Mucosa of gallbladder (tissue), 1 donor: Measurements from ENCODE around the gene GNG12. TPM values are rescaled to one million over a fixed set of nuclear protein-coding genes. Genes with fewer than 3 reads are reported as not detected.

Experiments used
- DNase-seq: peaks from one replicate; pipeline ENCODE4 v3.0.0-alpha.2; 2020; ENCODE audit warnings: low spot score
- total RNA-seq: library from RNA; stranded (reverse); gene quantifications from one replicate; pipeline ENCODE4 v1.2.1, GENCODE V29; 2021
- donor health status: DM: no; HTN: no; CAD: no.

Gene GNG12
- total RNA-seq, 1 donor from 2014 or later, result 89.9 TPM

DNA sequence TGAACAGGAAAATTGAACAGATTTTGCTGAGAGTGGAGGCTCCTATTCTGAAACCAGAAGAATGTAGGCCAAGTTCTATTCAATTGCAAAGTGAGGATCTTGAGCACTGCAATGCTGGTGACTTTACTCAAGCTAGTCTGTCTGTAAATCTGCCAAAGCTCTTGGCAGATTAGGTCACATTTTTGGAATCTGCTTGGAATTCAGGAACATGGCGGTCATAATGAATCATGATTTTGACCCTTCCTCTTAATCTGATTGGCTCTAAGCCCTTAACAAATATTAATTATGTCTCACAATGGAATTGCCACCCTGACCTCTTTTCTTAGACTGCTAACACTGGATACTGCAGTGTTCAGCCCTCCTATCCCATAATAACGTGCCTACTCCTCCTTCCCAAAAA, 7.2 kb upstream of the GNG12 start:
- peak; percentile 28 for DNase-seq

DNA sequence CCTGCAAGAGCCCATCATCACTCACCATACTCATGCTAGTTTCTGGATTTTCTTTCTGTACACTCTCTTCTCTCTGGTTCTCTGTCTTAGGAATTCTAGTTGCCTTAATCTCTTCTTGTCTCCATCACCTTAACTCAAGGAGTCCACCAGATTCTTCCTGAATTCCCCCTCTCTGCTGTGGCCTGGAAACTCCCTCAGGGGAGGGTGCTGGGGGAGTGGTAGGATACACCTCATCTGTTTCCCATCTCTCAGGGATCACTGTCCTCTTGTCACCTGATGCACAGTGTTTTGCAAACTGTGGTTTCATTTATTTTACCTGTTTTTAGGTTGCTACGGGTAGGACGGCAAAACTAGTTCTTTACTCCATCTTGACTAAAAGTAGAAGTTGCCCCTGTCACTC, 6.6 kb upstream of the GNG12 start:
- no peak for DNase-seq

DNA sequence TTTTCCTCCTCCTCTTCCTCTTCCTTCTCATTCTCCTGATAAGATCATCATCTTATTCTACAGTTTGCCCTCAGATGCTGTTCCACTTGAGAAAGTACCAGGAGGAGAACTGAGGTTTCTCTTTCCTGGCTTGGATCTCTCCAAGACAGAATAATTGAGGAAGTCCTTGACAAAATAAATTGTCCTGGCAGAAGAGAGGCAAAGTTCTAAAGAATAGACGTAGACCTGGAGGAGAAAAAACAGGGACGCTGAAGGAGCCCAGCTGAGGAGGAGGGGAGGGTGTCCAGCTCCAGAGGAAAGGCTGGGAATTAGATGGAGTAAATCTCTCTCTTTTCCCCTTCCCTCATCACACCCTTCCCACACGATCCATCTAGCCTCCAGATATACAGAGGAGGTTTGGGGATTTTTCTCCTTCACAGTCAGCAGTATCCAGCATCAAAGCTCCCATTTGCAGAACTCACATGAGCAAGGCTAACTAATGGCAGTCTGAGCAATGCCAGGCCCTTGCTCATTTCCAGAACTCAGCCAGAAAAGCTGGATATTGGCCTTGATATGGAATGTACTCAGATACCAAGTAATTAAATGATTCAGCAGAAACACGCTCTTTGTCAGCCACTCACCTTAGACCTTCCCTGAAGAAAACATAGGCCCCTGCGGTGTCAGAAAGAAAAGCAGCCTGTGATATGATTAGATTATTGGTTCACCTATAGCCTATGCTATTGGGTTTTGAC, 5.1 kb upstream of the GNG12 start:
- DNase-seq, result no peak

DNA sequence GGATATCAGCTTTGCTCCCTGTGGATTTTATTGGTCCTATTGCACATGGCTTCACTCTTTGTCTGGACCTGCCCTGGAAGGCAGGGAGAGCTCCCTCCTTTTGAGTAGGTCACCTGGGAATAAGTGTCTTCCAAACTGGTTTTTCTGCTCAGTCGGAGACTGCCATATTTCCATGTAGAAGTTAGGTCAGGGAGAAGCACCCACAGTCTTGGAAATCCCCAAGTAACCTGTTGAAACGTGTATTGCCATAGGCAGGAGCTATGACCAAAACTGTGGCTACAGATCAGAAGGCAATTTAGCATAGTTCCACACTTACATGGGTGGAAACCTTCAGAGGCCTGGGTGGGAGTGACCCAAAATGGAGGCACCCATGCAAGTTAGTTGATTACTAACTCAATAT, 3.5 kb upstream of the GNG12 start:
- no peak for DNase-seq

DNA sequence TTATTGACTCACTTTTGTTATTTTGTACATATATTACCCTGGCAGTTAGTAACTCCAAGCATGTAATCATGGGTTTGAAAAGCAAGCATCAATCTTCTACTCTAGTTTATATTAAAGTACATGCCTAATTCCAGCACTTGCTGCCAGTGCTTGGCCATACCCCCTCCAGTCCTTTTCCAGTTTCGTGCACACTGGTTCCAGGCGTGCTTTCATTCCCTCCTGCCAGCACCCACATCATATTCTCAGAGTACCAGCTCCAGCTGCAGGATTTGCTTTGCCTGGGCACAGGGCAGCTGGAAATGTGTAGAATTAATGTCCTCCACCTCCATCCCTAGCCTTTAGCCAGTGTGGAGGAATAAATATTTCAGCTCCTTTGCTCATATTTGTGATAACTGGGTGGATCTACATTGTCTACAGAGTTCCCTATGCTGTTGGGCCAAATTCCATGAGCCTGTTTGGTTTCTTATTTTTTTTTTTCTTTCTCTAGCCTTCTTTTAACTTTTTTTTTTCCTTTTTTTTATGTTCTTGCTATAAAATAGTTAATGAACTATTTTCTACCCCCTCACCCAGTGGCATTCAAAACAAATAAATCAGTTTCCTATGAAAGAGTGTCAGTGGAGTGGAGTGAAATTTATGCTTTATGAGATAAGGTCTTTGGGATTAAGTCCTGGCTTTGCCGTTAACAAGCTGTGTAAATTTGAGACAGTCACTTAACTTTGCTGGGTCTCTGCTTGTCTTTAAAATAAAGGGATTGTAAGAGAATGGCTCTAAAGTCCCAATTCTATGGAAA, 2.6 kb upstream of the GNG12 start:
- no peak for DNase-seq

DNA sequence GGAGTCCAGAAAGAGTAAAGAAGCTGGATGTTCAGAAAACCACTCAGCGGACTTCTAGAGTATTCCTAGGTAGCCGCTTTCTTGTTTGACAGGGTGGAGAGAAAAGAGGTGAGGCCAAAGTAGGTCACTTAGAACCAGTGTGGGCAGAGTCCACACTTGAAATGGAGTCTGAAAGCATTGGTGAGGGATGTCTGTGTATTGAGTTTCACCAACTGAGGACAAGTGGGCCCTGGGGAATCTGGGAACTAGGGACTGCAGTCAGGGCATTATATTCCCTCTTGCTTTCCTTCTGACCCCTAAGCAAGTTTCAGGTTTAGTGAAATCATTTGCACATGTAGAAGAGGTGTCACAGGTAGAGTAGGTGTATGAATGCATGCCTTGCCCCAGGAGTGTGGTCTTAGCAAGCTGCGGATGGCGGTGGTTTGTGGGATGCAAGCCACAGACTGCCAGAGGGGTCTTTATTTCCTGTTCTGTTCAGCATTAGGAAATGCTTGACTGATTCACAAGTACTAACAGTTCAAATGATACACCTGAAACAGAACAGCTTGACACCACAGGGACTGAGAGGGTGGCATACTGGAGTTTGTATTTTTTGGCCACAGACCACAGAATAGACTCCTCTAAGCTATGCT, 1.1 kb upstream of the GNG12 start:
- DNase-seq, result no peak

DNA sequence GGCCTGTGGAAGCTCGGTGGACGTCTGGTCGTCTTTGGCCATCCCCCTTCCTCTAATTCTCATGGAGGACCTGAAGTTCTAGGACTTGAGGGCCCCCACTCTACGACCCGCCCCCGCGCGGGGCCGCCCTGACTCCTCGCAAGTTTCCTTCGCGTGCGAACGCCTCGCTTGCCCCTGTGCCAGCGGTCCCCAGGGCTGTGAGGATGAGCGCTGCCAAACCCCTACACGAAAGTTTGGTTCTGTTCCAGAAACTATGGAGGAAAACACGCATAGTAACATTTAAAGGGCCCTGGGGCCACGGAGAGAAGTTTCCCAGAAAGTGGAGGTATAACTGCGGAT, 304 bp upstream of the GNG12 start:
- DNase-seq, result no peak

DNA sequence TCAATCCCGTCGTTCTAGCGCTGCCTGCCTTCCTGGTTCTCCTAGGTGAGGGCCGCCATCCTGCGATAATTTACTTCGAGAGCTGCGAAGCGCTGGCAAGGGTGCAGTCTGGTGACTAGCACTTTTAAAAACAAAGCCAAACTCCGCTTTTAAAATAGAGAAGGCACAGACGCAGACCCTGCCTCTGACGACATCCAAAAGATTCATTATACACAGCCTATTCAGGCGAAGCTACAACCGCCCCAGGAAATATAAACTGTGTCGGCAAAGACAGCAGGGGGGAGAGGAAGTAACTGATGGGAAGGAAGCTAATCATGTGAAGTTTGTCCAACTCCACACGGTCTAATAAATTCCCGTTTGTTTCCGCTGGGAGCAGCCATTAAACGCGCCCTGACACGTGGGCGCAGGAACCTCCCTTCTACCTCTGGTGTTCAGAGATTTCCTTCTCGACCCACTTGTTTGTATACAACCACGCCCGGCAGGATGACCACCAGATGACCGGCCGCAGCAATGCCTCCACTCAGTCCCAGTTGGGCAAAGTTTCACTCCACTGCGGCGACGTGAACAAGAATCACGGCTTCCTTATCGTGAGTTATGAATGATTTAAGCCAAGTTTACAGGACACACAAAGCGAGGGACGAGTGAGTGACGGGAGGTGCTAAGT, 1.3 kb downstream of the GNG12 start:
- peak; percentile 58 for DNase-seq

DNA sequence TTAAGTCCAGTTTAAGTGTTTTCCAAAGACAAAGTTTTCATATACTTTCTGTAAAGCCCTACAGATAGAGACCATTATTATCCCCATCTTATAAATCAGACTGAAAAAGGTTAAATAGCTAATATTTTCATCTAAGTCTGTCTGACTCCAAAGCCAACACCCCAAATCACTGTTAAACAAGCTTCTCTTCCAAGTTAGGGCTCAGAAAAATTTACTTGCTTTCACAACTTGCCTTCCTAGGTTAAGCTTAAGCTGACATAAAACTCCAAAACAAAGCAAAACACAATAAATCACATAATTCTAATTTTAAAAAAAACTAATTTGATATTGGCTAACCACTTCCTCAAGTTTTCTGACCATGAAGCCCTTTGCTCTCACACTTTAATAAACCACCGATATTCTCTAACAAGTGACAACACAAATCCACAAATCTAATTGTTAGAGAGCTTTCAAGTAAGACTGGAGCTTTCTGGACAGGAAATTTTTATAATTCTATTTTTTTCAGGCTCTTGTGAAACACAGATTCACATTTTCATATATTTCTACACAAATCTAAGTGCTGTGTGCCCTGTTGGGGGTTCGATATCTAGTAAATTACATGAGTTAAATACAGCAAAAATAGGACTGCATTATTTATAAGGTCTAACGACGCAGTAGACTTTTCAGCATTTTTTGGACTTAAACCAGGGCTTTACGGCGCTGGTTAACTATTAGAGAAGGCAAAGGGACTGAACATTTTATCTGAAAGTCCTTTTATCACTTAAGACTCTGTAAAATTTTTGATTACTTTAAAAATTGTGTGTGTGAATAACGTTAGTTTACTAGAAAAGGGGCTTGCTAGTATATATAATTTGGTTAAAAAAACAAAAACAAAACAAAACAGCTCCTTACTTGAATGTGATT, 2.1 kb downstream of the GNG12 start:
- DNase-seq, result no peak

DNA sequence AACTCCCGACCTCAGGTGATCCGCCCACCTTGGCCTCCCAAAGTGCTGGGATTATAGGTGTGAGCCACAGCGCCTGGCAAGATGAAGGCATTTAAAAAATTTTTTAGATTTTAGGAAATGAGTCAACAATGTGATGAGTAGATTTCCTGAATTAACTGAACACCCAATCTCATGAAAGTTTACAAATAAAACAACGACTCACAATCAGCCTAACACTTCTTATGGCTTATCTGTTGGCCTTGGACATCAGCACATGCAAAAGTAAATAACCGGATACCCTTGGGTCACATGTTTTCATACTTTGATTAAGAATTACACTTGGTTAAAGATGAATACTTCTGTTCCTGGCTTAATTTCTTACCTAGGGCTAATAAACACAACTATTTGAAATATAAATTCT, 3.0 kb downstream of the GNG12 start:
- DNase-seq, result no peak

DNA sequence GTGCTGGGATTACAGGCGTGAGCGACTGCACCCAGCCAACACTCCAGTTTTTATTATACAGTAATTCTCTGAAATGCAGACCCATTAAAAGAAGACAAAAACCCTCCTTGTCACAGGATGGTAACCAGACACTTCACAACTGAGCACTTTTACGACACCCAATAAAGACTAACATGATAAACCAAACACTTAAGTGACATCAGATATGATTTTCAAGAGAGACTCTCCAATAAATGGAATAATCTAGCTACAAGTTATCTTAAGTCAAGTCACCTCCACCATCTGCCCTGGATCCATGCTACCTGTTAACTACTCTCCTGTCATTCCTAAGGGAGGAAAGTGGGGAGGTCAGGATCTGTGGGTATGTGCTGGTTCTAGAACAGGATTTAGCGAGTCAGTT, 5.6 kb downstream of the GNG12 start:
- DNase-seq, result no peak

DNA sequence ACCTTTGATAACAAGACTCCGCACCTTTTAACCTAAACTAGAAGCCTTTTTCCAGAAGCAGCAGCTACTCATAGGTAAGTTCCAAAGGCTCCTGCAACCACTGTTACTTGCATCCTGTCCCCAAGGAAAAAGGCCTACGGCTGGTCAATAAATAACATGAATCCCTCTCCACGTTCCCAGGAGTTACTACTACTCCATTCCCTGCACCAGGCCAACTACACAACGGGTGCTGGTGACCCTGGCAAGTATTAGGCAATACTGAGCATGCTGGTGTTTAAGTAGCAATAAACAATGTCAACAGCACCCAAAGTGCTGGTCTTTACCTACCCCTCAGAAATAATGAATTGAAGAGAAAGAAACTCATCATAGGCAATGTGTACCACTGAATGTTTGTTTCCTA, 7.7 kb downstream of the GNG12 start:
- no peak for DNase-seq

DNA sequence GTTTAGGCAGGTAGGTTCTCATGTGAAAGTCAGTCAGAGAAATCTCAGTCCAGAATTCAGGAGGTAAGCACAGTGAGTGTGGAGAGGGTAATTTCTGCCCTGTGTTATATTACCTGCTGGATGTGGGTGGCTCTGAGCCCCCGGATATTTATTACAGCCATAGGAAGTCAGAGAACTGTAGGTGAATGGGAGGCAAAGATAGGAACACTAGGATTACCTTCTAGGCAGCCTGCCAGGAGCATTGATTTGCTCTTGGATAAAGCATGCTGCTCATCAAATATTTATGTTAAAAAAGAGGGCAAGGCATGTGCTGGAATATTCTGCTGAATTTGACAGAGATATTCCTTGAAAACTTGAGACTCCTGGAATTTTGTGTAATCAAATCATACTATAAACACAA, 8.5 kb downstream of the GNG12 start:
- DNase-seq, result peak; percentile 69

DNA sequence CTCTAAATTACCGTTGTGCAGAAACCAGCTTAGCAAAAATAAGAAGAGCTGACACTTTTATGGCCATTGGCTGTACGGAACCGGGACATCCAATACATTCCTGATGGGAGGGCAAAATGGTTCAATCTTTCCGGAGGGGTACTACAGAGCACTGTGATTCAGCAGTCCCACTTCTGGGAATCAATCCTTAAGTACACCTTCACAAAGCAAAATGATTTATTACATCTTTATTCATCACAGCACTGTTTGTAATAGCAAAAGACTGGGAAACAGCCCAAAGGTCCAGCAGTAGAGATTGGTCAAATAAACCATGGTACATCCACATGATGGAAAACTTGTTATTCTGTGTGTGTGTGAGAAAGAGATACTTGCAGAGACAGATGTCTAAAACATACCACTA, 9.7 kb downstream of the GNG12 start:
- no peak for DNase-seq

DNA sequence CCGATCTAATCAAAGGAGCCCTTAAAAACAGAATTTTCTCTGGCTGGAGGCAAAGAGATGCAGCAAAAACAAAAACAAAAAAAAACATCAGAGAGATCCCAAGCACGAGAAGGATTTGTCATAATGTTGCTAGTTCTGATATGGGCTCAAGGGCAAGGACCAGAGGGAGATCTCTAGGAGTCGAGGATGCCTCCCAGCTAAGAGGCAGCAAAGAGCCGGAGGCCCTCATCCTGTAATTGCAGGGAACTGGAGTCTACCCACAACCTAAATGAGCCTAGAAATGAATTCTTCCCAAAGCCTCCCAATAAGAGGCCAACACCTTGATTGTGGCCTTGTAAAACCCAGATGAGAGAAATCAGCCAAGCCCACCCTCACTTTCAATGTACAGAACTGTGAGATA, 12.0 kb downstream of the GNG12 start:
- DNase-seq, result no peak

DNA sequence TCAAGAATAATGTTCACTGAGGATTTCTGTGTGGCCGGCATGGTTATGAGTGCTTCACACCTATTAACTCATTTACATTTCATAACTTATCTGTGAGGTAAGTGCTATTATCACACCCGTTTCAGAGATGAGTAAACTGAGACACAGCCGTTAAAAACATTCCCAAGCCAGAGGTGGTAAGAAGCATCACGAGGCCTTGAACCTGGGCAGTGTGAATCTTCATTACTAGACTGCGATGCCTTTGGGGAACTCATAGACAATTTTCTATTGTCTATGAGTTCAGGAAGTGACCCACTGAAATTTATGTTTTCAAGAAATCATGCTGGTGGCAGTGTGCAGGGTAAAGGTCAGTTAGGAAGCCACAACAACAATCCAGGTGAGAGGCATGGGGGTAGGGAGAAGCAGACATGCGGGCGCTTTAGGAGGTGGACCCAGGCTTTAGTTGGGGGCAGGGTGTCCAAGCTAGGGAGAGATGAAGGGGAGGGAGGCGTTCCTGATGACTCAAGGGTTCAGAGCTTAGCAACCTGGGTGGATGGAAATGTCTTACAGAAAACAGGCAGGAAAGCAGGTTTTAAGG, 14.5 kb downstream of the GNG12 start:
- DNase-seq, result no peak

DNA sequence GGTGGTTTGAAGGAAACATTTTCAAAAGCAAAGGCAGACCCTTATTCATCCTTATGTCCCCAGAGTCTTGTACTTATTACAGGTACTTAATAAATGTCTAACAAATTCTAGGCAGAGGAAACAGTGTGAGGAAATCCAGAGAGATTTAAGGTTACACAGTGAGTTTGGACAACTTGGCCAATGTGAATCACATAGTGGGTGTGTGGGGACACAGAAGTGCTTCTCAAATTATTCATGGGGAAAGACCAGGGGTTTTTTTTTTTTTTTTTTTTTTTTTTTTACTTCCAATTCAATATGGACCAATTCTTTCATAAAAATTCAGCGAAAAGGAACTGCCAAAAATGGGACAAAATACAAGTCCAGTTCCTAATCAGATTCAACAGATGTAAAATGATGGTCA, 15.1 kb downstream of the GNG12 start:
- DNase-seq, result no peak

DNA sequence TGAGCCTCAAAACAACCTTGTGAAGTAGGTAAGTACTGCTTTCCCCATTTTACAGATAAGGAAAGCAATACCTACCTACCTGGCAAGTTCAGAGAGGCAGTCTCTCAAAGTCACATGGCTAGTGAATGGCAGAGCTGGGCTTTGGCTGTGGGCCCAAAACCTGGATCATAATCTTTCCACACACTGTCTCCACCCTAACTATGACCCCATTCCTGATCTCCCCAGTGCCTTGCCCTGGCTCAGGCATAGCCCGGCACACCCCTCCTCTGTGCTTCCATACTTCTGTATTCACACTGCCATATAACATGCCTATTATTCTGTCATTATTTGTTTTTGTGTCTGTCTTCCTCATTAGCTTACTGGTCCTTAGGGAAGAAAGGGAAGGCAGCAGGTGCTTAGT, 15.9 kb downstream of the GNG12 start:
- DNase-seq, result no peak

DNA sequence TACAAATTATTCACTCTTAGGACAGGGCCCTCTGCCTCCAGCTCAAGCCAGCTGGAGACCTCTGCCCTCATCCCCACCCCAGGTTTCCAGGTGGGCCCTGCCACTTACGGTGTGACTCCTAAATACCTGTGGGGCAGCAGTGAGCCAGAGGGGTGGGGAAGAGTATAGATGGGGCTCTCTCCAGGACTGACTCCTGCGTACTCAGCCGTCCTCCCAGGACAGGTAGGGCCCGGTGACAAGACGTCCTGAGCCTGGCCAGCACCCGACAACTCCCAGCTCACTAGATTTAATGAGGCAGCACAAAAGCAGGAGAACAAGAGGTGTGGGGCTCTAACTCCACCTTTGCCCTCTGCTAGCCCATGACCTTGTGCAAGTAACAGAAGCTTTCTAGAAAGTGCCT, 16.8 kb downstream of the GNG12 start:
- no peak for DNase-seq

DNA sequence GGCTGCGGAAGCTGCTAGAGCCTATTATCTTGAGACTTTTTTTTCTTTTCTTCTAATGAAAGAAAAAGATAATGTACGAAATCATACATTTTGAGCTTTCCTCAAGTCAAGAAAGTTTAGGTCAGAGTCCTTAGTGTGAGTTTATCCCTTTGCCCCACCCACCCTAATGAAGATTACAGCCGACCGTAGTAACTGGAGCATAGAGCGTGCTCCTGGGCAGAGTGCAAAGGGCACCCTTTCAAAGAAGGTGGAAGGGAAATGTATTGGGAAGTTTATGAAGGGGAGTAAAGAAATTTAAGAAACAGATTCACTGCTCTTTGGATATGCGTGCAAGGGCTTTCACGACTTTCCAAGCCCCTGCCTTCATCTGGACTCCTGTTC, 17.2 kb downstream of the GNG12 start:
- no peak for DNase-seq
